ENCODE data around the gene ARL5A.
A peak's percentile ranks its signal among the peaks of the same experiment; 100 is the strongest.
"Not testable (repeated sequence)": the region's sequence is repeated elsewhere in the genome, so short reads cannot be mapped to it uniquely, and the experiment has no call there.

Gene ARL5A

GRCh38 chr2:151828143-151828889 is at the start of gene ARL5A:
Gene ARL5A (minus strand): TSS chr2:151828421. CDS start chr2:151828176, 245 bp downstream.
- Histone ChIP-seq H3K9ac (ENCODE audit: insufficient read length, low read depth) (peak within 1 kb of the TSS; percentile 89), H3K27me3 (ENCODE audit: insufficient read depth, insufficient read length) (no peaks in the 10 kb centered on the region), H3K9me3 (ENCODE audit: insufficient read depth, low read length) (no peaks in the 10 kb centered on the region), H3K4me1 (ENCODE audit: insufficient read depth, insufficient read length) (peaks cover 5% of the 10 kb centered on the region), H3K4me3 (ENCODE audit: insufficient read length, low read depth) (peak within 1 kb of the TSS; percentile 89), H3K36me3 (ENCODE audit: insufficient read depth, insufficient read length, low read length) (no peaks in the 10 kb centered on the region)
- peak; percentile 97 for DNase-seq (ENCODE audit: low read depth, low spot score)
- no peak for TF ChIP-seq ZNF274 (IDR thresholded peaks at IDR 0.05; ENCODE audit: low read depth, low read length)
- no peak for TF ChIP-seq SUZ12 (IDR thresholded peaks at IDR 0.05; ENCODE audit: extremely low read depth, insufficient read depth, insufficient read length)
- no peak for TF ChIP-seq YY1 (IDR thresholded peaks at IDR 0.05; ENCODE audit: insufficient read depth, insufficient read length)

GRCh38 chr2:151875631-151876030 is 47.4 kb upstream of the ARL5A start:
- not testable (repeated sequence) for H3K27me3 ChIP-seq (ENCODE audit: insufficient read depth, insufficient read length); H3K9ac ChIP-seq (ENCODE audit: insufficient read length, low read depth); DNase-seq (ENCODE audit: low read depth, low spot score); H3K4me3 ChIP-seq (ENCODE audit: insufficient read length, low read depth); H3K36me3 ChIP-seq (ENCODE audit: insufficient read depth, insufficient read length, low read length); H3K9me3 ChIP-seq (ENCODE audit: insufficient read depth, low read length); H3K4me1 ChIP-seq (ENCODE audit: insufficient read depth, insufficient read length)

GRCh38 chr2:151872463-151872862 is 44.2 kb upstream of the ARL5A start:
- no peaks in the 10 kb centered on the region for H3K27me3 ChIP-seq (ENCODE audit: insufficient read depth, insufficient read length)
- no peak for DNase-seq (ENCODE audit: low read depth, low spot score)
- H3K9ac ChIP-seq (ENCODE audit: insufficient read length, low read depth), result no peak overlapping the region
- H3K9me3 ChIP-seq (ENCODE audit: insufficient read depth, low read length), result peaks cover 7% of the 10 kb centered on the region; the same call in 1 of the 2 replicates
- H3K4me3 ChIP-seq (ENCODE audit: insufficient read length, low read depth), result no peak overlapping the region
- TF ChIP-seq YY1 (IDR thresholded peaks at IDR 0.05; ENCODE audit: insufficient read depth, insufficient read length), result no peak
- no peak for TF ChIP-seq ZNF274 (IDR thresholded peaks at IDR 0.05; ENCODE audit: low read depth, low read length)
- TF ChIP-seq SUZ12 (IDR thresholded peaks at IDR 0.05; ENCODE audit: extremely low read depth, insufficient read depth, insufficient read length), result no peak
- H3K36me3 ChIP-seq (ENCODE audit: insufficient read depth, insufficient read length, low read length), result no peaks in the 10 kb centered on the region
- H3K4me1 ChIP-seq (ENCODE audit: insufficient read depth, insufficient read length), result no peaks in the 10 kb centered on the region

GRCh38 chr2:151869291-151869690 is 41.1 kb upstream of the ARL5A start:
- H3K9ac ChIP-seq (ENCODE audit: insufficient read length, low read depth), result no peak overlapping the region
- TF ChIP-seq ZNF274 (IDR thresholded peaks at IDR 0.05; ENCODE audit: low read depth, low read length) (no peak), YY1 (IDR thresholded peaks at IDR 0.05; ENCODE audit: insufficient read depth, insufficient read length) (no peak), SUZ12 (IDR thresholded peaks at IDR 0.05; ENCODE audit: extremely low read depth, insufficient read depth, insufficient read length) (no peak)
- no peaks in the 10 kb centered on the region for H3K27me3 ChIP-seq (ENCODE audit: insufficient read depth, insufficient read length)
- no peak overlapping the region for H3K4me3 ChIP-seq (ENCODE audit: insufficient read length, low read depth)
- no peaks in the 10 kb centered on the region for H3K36me3 ChIP-seq (ENCODE audit: insufficient read depth, insufficient read length, low read length)
- H3K4me1 ChIP-seq (ENCODE audit: insufficient read depth, insufficient read length), result no peaks in the 10 kb centered on the region
- H3K9me3 ChIP-seq (ENCODE audit: insufficient read depth, low read length), result no peaks in the 10 kb centered on the region
- DNase-seq (ENCODE audit: low read depth, low spot score), result no peak

- Histone ChIP-seq H3K36me3 (ENCODE audit: insufficient read depth, insufficient read length, low read length) (no peaks in the 10 kb centered on the region), H3K9ac (ENCODE audit: insufficient read length, low read depth) (no peak overlapping the region), H3K4me1 (ENCODE audit: insufficient read depth, insufficient read length) (no peaks in the 10 kb centered on the region), H3K27me3 (ENCODE audit: insufficient read depth, insufficient read length) (no peaks in the 10 kb centered on the region), H3K9me3 (ENCODE audit: insufficient read depth, low read length) (no peaks in the 10 kb centered on the region), H3K4me3 (ENCODE audit: insufficient read length, low read depth) (no peak overlapping the region)
- TF ChIP-seq SUZ12 (IDR thresholded peaks at IDR 0.05; ENCODE audit: extremely low read depth, insufficient read depth, insufficient read length) (no peak), ZNF274 (IDR thresholded peaks at IDR 0.05; ENCODE audit: low read depth, low read length) (no peak), YY1 (IDR thresholded peaks at IDR 0.05; ENCODE audit: insufficient read depth, insufficient read length) (no peak)
- DNase-seq (ENCODE audit: low read depth, low spot score), result no peak
Measured at GRCh38 chr2:151862700-151863099, 34.5 kb upstream of the ARL5A start.

GRCh38 chr2:151861174-151861573 is 33.0 kb upstream of the ARL5A start:
- no peak overlapping the region for H3K4me3 ChIP-seq (ENCODE audit: insufficient read length, low read depth)
- no peak overlapping the region for H3K9ac ChIP-seq (ENCODE audit: insufficient read length, low read depth)
- H3K27me3 ChIP-seq (ENCODE audit: insufficient read depth, insufficient read length), result no peaks in the 10 kb centered on the region
- no peaks in the 10 kb centered on the region for H3K36me3 ChIP-seq (ENCODE audit: insufficient read depth, insufficient read length, low read length)
- H3K4me1 ChIP-seq (ENCODE audit: insufficient read depth, insufficient read length), result no peaks in the 10 kb centered on the region
- no peak for DNase-seq (ENCODE audit: low read depth, low spot score)
- TF ChIP-seq SUZ12 (IDR thresholded peaks at IDR 0.05; ENCODE audit: extremely low read depth, insufficient read depth, insufficient read length), result no peak
- no peak for TF ChIP-seq YY1 (IDR thresholded peaks at IDR 0.05; ENCODE audit: insufficient read depth, insufficient read length)
- no peak for TF ChIP-seq ZNF274 (IDR thresholded peaks at IDR 0.05; ENCODE audit: low read depth, low read length)
- H3K9me3 ChIP-seq (ENCODE audit: insufficient read depth, low read length), result no peaks in the 10 kb centered on the region

GRCh38 chr2:151860613-151861146 is 32.5 kb upstream of the ARL5A start:
- no peak for DNase-seq (ENCODE audit: low read depth, low spot score)
- Histone ChIP-seq H3K27me3 (ENCODE audit: insufficient read depth, insufficient read length) (no peaks in the 10 kb centered on the region), H3K4me3 (ENCODE audit: insufficient read length, low read depth) (no peak overlapping the region), H3K36me3 (ENCODE audit: insufficient read depth, insufficient read length, low read length) (no peaks in the 10 kb centered on the region), H3K9me3 (ENCODE audit: insufficient read depth, low read length) (no peaks in the 10 kb centered on the region), H3K4me1 (ENCODE audit: insufficient read depth, insufficient read length) (no peaks in the 10 kb centered on the region), H3K9ac (ENCODE audit: insufficient read length, low read depth) (no peak overlapping the region)
- no peak for TF ChIP-seq ZNF274 (IDR thresholded peaks at IDR 0.05; ENCODE audit: low read depth, low read length)
- TF ChIP-seq SUZ12 (IDR thresholded peaks at IDR 0.05; ENCODE audit: extremely low read depth, insufficient read depth, insufficient read length), result no peak
- TF ChIP-seq YY1 (IDR thresholded peaks at IDR 0.05; ENCODE audit: insufficient read depth, insufficient read length), result no peak
